ENCODE data around the gene HPRT1.

HPRT1 gene

GRCh38 chrX:134478374-134478773 lies 18.4 kb downstream of the HPRT1 start:
- no peak for DNase-seq

GRCh38 chrX:134480061-134480460 lies 20.1 kb downstream of the HPRT1 start:
- DNase-seq: no peak

- no peak for DNase-seq
Measured at GRCh38 chrX:134481339-134481738, 21.4 kb downstream of the HPRT1 start.

- DNase-seq: no peak
Measured at GRCh38 chrX:134482371-134482770, 22.4 kb downstream of the HPRT1 start.

DNA sequence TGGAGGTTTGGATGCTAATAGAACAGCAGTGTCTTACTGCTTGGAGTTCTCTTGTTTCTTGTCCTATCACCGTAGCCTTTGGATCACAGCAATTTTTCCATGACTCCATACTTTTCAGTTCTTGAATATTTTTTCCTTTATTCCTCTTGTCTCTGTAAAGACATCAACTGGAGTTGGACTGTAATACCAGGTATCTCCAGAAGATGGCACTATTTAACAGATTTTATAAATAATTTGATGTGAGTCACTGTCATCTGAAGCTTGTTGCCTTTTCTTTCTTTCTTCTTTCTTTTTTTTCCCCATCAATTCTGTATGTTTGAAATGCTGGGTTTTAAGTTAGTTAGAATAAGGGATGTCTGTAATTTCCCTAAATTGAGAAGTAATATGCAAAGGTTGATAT lies 24.1 kb downstream of the HPRT1 start:
- no peak for DNase-seq

DNA sequence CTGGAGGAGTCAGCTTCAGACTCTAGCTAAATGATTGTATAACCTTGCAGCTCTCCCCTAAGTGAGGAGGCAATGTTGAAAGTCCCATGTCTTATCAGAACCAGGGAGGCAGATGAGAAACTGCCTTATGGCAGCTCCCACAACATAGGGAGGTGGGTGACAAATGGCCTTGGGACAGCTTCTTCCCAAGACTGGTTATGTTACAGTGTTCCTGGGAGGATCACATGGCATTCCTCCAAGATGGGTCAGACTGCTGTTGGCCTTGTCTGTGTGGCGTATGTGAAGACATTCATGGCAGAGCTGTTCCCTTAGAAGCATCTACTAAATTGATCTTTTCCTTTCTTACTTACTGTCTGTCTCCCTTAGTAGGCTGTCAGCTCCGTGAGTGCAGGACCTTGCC lies 42.0 kb downstream of the HPRT1 start:
- DNase-seq: no peak

DNA sequence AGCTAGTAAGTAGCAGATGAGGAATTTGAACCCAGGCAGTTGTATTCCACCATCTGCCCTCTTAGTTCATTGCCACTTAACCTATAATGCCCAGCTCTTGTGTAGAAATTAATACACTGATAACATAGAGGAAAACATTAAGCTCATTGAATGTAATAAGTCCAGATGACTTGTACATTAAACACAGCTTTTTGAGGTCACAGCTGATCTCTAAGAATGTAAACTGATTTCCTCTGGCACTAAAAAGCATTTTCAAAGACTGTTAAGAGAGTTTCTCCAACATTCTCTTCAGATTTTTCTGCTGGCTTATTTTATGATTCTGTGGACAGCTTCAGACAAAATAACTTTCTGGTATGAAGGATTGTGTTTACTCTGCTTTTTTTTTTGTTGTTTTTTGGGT lies 42.7 kb downstream of the HPRT1 start:
- no peak for DNase-seq

- DNase-seq: no peak
Measured at GRCh38 chrX:134512566-134512965, 52.6 kb downstream of the HPRT1 start.

DNA sequence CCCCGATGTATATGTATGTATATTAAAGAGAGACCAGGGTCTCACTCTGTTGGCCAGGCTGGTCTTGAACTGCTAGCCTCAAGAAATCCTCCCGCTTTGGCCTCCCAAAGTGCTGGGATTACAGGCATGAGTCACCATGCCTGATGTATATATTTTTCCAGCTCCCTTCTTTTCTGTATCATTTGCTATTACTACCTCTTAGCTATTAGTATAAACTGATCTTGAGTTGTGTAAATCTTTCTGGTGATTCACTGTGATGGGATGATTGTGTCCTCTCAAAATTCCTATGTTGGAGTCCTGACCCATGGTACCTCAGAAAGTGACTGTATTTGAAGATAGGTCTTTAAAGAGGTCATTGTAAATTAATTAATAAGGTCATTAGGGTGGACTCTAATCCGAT lies 53.1 kb downstream of the HPRT1 start:
- DNase-seq: no peak

GRCh38 chrX:134520860-134521390 lies 61.0 kb downstream of the HPRT1 start:
- no peak for DNase-seq

GRCh38 chrX:134524181-134524580 lies 64.2 kb downstream of the HPRT1 start:
- no peak for DNase-seq

- DNase-seq: no peak
Measured at GRCh38 chrX:134525086-134525792, 65.3 kb downstream of the HPRT1 start.

- no peak for DNase-seq
Measured at GRCh38 chrX:134526399-134526798, 66.4 kb downstream of the HPRT1 start.

GRCh38 chrX:134528960-134529359 lies 69.0 kb downstream of the HPRT1 start:
- no peak for DNase-seq

DNA sequence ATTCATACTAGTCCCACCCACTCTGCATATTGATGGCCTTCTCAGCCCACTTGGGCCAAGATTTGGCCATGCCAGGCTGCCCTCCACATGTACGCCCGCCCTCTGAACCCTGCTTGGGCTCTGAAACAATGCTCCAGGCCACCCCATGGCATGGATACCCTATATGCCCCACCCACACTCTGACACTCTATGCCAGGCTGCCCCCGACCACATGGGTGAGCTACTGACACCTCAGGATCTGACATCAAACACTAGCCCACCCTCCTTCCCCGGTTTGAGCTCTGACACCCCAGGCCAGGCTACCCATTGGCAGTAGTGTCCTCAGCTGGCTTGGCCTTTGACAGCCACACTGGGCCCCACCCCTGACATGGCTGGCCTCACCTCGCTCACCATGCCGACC lies 69.5 kb downstream of the HPRT1 start:
- DNase-seq: no peak

DNA sequence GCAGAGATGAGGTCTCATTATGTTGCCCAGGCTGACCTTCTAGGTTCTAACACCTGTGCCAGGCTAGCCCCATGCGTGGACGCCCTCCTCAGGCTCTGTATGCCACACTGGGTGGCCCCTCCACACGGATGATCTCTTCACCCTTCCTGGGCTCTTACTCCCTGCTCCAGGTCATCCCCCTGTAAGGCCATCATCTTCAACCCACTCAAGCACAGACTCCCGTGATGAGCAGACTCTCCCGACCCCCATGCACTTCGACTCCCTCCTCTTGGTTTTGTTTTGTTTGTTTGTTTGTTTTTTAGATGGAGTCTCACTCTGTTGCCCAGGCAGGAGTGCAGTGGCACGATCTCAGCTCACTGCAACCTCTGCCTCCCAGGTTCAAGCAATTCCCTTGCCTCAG lies 70.9 kb downstream of the HPRT1 start:
- DNase-seq: no peak

- no peak for DNase-seq
Measured at GRCh38 chrX:134533352-134533751, 73.4 kb downstream of the HPRT1 start.

GRCh38 chrX:134533952-134534351 lies 74.0 kb downstream of the HPRT1 start:
- DNase-seq: no peak

GRCh38 chrX:134537179-134537955 lies 77.4 kb downstream of the HPRT1 start:
- no peak for DNase-seq

DNA sequence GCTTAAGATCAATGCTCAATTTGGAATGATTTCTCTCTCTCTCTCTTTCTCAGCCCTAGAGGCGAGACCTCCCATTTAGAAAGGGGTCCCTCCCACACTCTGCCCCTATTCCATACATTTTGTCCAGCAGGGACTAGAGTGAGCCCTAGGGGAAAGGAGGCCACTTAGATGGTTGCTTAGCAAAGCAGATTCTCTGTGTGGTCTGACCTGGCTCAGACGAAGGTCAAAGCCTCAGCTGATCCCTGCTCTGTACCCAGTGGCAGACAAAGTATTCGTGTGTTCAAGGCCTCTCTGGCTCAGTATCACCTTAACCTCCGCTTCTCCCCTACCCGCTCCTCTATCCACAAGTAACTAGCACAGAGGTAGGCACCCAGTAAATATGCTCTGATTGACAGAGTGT lies 78.4 kb downstream of the HPRT1 start:
- DNase-seq: no peak

DNA sequence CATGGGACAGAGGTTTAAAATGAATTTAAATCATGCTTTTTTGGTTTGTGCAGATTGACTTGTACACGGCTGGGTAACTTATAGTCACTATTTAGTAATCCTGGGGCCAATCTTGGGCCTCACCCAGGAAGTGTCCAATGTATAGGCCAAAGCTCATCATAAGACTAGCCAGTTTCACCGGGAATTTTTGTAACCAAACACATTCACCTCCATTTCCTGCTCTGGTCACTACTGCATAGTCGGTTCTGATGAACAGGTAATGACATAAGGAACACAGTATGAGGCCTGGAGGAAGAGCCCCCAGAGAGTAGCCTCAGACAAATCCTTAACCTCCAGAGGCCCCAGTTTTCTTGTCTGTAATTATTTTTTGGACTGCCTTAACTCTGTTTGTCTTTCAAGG lies 81.9 kb downstream of the HPRT1 start:
- no peak for DNase-seq

DNA sequence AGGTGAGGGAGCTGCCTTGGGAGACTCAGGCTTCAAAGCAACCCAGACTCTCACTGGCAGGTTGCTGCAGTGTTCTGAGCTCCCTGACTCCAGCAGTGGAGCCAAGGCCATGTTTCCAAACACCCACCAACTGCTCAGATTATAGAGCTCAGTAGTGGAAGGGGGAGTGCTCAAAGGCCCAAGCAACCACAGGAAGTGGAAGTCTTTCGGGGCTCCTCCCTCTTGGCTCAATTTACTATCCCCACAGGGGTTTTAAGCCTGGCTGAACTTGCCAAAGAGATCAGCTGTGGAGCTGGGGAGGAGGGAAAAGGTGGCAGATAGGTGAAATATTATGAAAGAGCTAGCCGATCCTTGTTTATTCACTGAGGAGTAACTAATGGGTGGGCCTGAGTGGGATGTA lies 82.5 kb downstream of the HPRT1 start:
- DNase-seq: no peak

GRCh38 chrX:134543288-134543687 lies 83.3 kb downstream of the HPRT1 start:
- no peak for DNase-seq

DNA sequence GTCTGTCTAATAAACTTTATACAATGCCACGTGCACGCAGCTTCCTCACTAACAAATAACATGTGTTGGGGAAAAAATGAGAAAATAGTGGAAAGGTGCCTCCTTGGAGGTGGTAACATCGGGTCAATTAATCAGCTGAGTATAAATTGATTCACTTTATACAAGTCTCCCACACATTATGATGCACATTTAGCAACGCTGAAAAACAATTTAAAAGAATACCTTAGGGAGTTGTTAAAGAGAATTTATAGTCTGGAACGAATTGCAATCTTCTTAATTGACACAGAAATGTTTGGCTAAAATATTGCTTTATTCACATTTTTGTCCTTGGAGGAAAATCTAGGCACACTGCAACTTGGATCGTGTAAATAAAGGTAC lies 84.2 kb downstream of the HPRT1 start:
- DNase-seq: no peak
